K562 (cell line): ENCODE data around the gene CUX1. TPM values are rescaled to one million over a fixed set of nuclear protein-coding genes. Genes with fewer than 3 reads are reported as not detected.
A peak's percentile ranks its signal among the peaks of the same experiment; 100 is the strongest.

Source experiments
- ATAC-seq: fragments of 200-7000 bp; cut with Tn5 transposase; 3 replicates; pipeline ENCODE4 v1.9.1; 2020; ENCODE audit warnings: moderate library complexity
- BruUV-seq: library from RNA; stranded (reverse); fragments of 400-500 nt; replicated peaks from 2 replicates; lab custom pipeline; 2021; lab: Mats Ljungman, UMichigan
- CTCF ChIA-PET: fragments of 300-600 bp; formaldehyde crosslinking; extraction: SDS; loops from one replicate; lab custom pipeline; 2021; ENCODE audit warnings: low intra/inter-chr PET ratio; lab: Yijun Ruan, JAX
- POLR2A ChIA-PET: fragments of 300-600, 350-650 bp; sonication (Branson Sonifier 250); formaldehyde crosslinking; extraction: SDS; loops from one replicate; lab custom pipeline; 2021; ENCODE audit warnings: antibody characterized with exemption, inconsistent platforms; lab: Yijun Ruan, JAX
- DNase-seq, 4 experiments: peaks; one replicate each; pipeline versions ENCODE4 v3.0.0 to v3.0.0-alpha.2; 2011 to 2018; ENCODE audit warnings: low spot score in 3 of 4, mixed read lengths in 3 of 4; ENCODE audit errors: extremely low read depth in 1 of 4
- FAIRE-seq: peaks from 2 replicates; lab custom pipeline; 2011; peaks lifted over from hg19 to GRCh38; lab: Jason Lieb, UNC
- H2AFZ ChIP-seq: 2 replicates; pipeline ENCODE4 v1.6.0; 2011; ENCODE audit warnings: low read depth, low read length, control low read depth, inconsistent platforms
- H3K27ac ChIP-seq: fragments of 200-600 bp; 3 replicates; pipeline ENCODE4 v1.8.0; 2011; ENCODE audit warnings: low read depth, mild to moderate bottlenecking, control low read depth, inconsistent platforms, low read length, moderate library complexity, mixed read lengths; ENCODE audit errors: extremely low read depth
- H3K27me3 ChIP-seq, 2 experiments: fragments of 300-600 bp in 1 of 2; 2 replicates in 1 of 2; 3 replicates in 1 of 2; pipeline versions ENCODE4 v1.6.0 to v1.8.0; 2011; ENCODE audit warnings: inconsistent platforms in 2 of 2, low read length in 2 of 2, mild to moderate bottlenecking in 1 of 2, mixed read lengths in 1 of 2, moderate library complexity in 1 of 2; ENCODE audit not compliant: control insufficient read depth in 2 of 2, insufficient read depth in 2 of 2
- H3K36me3 ChIP-seq: fragments of 300-600 bp; 3 replicates; pipeline ENCODE4 v1.8.0; 2011; ENCODE audit warnings: mild to moderate bottlenecking, low read length, inconsistent platforms; ENCODE audit not compliant: control insufficient read depth, insufficient read depth
- H3K4me1 ChIP-seq, 2 experiments: fragments of 200-600 bp in 1 of 2; replicated peaks in 1 of 2; 2 replicates in 1 of 2; 3 replicates in 1 of 2; pipeline versions ENCODE4 v1.5.1 to v1.8.0; 2011; ENCODE audit warnings: inconsistent platforms in 2 of 2, low read length in 2 of 2, mild to moderate bottlenecking in 1 of 2, mixed read lengths in 1 of 2, moderate library complexity in 1 of 2; ENCODE audit not compliant: control insufficient read depth in 2 of 2, insufficient read depth in 2 of 2
- H3K4me2 ChIP-seq: 2 replicates; pipeline ENCODE4 v1.6.1; 2011; ENCODE audit warnings: low read length, control low read depth, inconsistent platforms, mixed read lengths; ENCODE audit not compliant: insufficient read depth
- H3K4me3 ChIP-seq: fragments of 200-600 bp; sonication (generic), shearing (Covaris generic); 2 replicates; pipeline ENCODE4 v1.5.1; 2016; ENCODE audit warnings: control low read depth, inconsistent platforms
- H3K79me2 ChIP-seq: fragments of 200-600 bp; 3 replicates; pipeline ENCODE4 v1.8.0; 2011; ENCODE audit warnings: low read length, inconsistent platforms; ENCODE audit not compliant: control insufficient read depth, insufficient read depth
- H3K9ac ChIP-seq, 2 experiments: 2 replicates each; pipeline versions ENCODE4 v1.6.0 to v1.6.1; 2011; ENCODE audit warnings: low read depth in 2 of 2, low read length in 2 of 2, control low read depth in 1 of 2, inconsistent platforms in 1 of 2, mild to moderate bottlenecking in 1 of 2, mixed read lengths in 1 of 2; ENCODE audit not compliant: insufficient read depth in 1 of 2
- H3K9me1 ChIP-seq: one replicate; pipeline ENCODE4 v1.6.0; 2011; ENCODE audit warnings: inconsistent platforms, mild to moderate bottlenecking, low read length, moderate library complexity; ENCODE audit not compliant: control insufficient read depth, insufficient read depth
- H3K9me3 ChIP-seq: replicated peaks from 2 replicates; pipeline ENCODE4 v1.5.1; 2011; ENCODE audit warnings: low read depth, low read length, inconsistent platforms; ENCODE audit not compliant: control insufficient read depth, insufficient read depth
- H4K20me1 ChIP-seq: replicated peaks from 2 replicates; pipeline ENCODE4 v1.6.1; 2011; ENCODE audit warnings: low read length, inconsistent platforms, mixed read lengths; ENCODE audit not compliant: control insufficient read depth, insufficient read depth
- ARID2 ChIP-seq: fragments of 450-650 bp; IDR thresholded peaks from 2 replicates; pipeline ENCODE4 v1.6.1; 2017; ENCODE audit warnings: antibody characterized with exemption, mild to moderate bottlenecking
- CHCHD3 ChIP-seq: fragments of 250-450 bp; sonication (Bioruptor Pico); IDR thresholded peaks from 2 replicates; pipeline ENCODE4 v2.1.2; 2022; ENCODE audit warnings: mild to moderate bottlenecking
- HMG20B ChIP-seq: fragments of 250-450 bp; sonication (Bioruptor Pico); IDR thresholded peaks from 2 replicates; pipeline ENCODE4 v1.5.0; 2021; ENCODE audit warnings: mild to moderate bottlenecking
- WGBS: fragments of 100-300 bp; shearing (Covaris generic); methylation state at CpG from one replicate; pipeline ENCODE4 v1.1.6; 2016; ENCODE audit warnings: low coverage, mixed read lengths; ENCODE audit not compliant: insufficient coverage; ENCODE audit errors: missing lambda C conversion rate; 5-methylcytosine and 5-hydroxymethylcytosine counted together
- in situ Hi-C: fragments of 300-500 bp; cut with MboI; formaldehyde crosslinking; loops from 4 replicates; pipeline ENCODE4 v1.15.0; 2018; ENCODE audit warnings: inconsistent platforms, mixed read lengths
- intact Hi-C: fragments of 100-400 bp; cut with micrococcal nuclease; formaldehyde crosslinking; loops from 2 replicates; pipeline ENCODE4 v1.14.2; 2022
- polyA plus RNA-seq, 8 experiments: library from polyadenylated mRNA; depleted of rRNA in 4 of 8; stranded (reverse) in 5 of 8; unstranded in 3 of 8; fragments of >200 nt; fragmentation: Nextera tagmentation in 2 of 8; fragmentation: Illumina TruSeq in 1 of 8; extraction: Ambion mirVana in 2 of 8; extraction: Trizol in 1 of 8; gene quantifications; 2 replicates each; pipeline versions ENCODE4 v1.2.1 to v1.2.3, GENCODE V29; 2011 to 2014; ENCODE audit warnings: inconsistent platforms in 1 of 8, missing spikeins in 1 of 8
- total RNA-seq, 7 experiments: library from RNA; depleted of rRNA in 6 of 7; stranded (reverse); fragments of >200 nt in 6 of 7; fragmentation: Illumina TruSeq in 2 of 7; extraction: Trizol in 2 of 7; gene quantifications; 2 replicates each; pipeline versions ENCODE4 v1.2.1 to v1.2.3, GENCODE V29; 2011 to 2021; ENCODE audit warnings: low replicate concordance in 1 of 7

CUX1 gene
- total and polyA plus RNA-seq, 9 of the 15 experiments (the other 6 are each of a cell fraction or from before 2014, with no cell fraction given): 3.6 to 55.3 (median 25.2) TPM

DNA sequence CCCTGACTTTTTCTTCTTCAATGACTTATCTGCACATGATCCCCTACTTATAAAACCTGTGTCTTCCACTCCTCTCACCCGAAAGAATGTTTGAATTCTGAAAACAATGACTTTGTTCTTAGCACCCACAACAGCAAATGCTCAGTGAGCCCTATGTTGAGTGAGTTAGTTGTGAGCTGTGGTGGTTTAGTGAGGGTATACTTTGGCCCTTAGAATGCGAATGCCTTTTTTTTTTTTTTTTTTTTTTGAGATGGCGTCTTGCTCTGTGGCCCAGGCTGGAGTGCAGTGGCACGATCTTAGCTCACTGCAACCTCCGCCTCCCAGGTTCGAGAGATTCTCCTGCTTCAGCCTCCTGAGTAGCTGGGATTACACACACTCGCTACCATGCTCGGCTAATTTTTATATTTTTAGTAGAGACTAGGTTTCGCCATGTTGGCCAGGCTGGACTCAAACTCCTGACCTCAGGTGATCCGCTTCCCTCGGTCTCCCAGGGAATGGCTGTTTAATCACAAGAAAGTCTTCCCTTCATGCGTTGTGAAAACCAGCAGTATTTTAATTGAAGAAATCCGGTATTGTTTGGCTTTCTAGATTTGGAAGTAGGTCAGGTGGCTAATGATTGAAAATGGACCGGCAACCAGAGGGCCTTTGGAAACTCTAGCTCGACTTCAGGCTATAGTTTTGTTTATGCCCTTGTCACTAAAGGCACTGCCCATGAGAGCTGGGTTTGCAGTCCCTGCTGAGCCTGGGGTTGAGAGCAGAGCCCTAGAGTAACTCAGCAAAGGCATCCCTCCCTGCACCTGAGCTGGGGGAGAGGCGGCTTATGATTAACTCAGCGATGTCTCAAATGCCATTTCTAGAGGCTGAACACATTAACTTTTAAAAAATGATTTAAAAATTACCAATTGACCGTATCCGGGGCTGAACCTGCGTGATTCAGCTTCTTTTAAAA, 41.3 kb downstream of the CUX1 start:
- ATAC-seq (no peak), FAIRE-seq (no peak), DNase-seq (no peak)
- Histone ChIP-seq H3K36me3 (peaks cover 3% of the 10 kb centered on the region; the same call in 1 of the 3 replicates), H3K9ac (peak overlapping the region in 1 of 2 experiments; percentile 63; a peak in 1 of 4 replicates), H3K9me3 (no peaks in the 10 kb centered on the region), H3K27ac (peak overlapping the region; percentile 98; the same call in 2 of the 3 replicates), H3K9me1 (no peaks in the 10 kb centered on the region), H2AFZ (no peak overlapping the region), H4K20me1 (peaks cover 4% of the 10 kb centered on the region), H3K4me2 (no peak overlapping the region; the same call in 1 of the 2 replicates), H3K79me2 (peaks cover 91% of the 10 kb centered on the region), H3K4me1 (peaks cover 52 to 74% of the 10 kb centered on the region in 2 experiments), H3K27me3 (no peaks in the 10 kb centered on the region; a peak in 1 of 5 replicates), H3K4me3 (no peak overlapping the region)
- BruUV-seq: no TSS peak
- WGBS: 86% methylated on average over 17 of the region's 20 CpGs
- in situ Hi-C loops: no loop called here
- CTCF ChIA-PET: no interaction called here
- POLR2A ChIA-PET: interaction anchor here (0.5 to 1.4 kb wide), 6 partner anchors 16 to 250 kb away, joined by 3 to 6 read pairs (median 4); no protein-coding TSS in a partner anchor
- intact Hi-C loops: no loop called here
- TF ChIP-seq HMG20B (CRISPR knock-in tag) (no peak), ARID2 (0 out of 2 replicates have a peak, but pooled peaks have one; percentile 13), CHCHD3 (0 out of 2 replicates have a peak, but pooled peaks have one; percentile 4)
